OCI-LY7 (cell line): ENCODE data around the gene NUCB1. TPM values are rescaled to one million over a fixed set of nuclear protein-coding genes. Genes with fewer than 3 reads are reported as not detected.

Experiments
- BruUV-seq: library from RNA; stranded (reverse); fragments of 400-500 nt; replicated peaks from 2 replicates; lab custom pipeline; 2021; lab: Mats Ljungman, UMichigan
- CTCF ChIA-PET: fragments of 300-600 bp; sonication (Branson Sonifier 250); formaldehyde crosslinking; loops from one replicate; lab custom pipeline; 2022; ENCODE audit warnings: antibody characterized with exemption; ENCODE audit not compliant: unreplicated experiment; lab: Charles Lee
- POLR2A ChIA-PET: fragments of 300-600 bp; sonication (Branson Sonifier 250); formaldehyde crosslinking; loops from one replicate; lab custom pipeline; 2022; ENCODE audit warnings: antibody characterized with exemption; lab: Charles Lee
- DNase-seq: peaks from one replicate; pipeline ENCODE4 v3.0.0-alpha.2; 2015; ENCODE audit warnings: low spot score
- H2AFZ ChIP-seq: fragments of 200-600 bp; sonication (generic), shearing (Covaris generic); 2 replicates; pipeline ENCODE4 v1.6.1; 2014; ENCODE audit warnings: mild to moderate bottlenecking, antibody characterized with exemption, low read length, moderate library complexity
- H3K27ac ChIP-seq: fragments of 200-600 bp; sonication (generic); 2 replicates; pipeline ENCODE4 v1.5.1; 2014; ENCODE audit warnings: mixed run types, low read depth, mild to moderate bottlenecking, moderate library complexity, low read length, inconsistent platforms; ENCODE audit not compliant: poor library complexity, severe bottlenecking
- H3K36me3 ChIP-seq: fragments of 200-600 bp; sonication (generic); 2 replicates; pipeline ENCODE4 v1.6.1; 2014; ENCODE audit warnings: mild to moderate bottlenecking, antibody characterized with exemption, low read length, moderate library complexity, mixed read lengths; ENCODE audit not compliant: insufficient read depth
- H3K4me1 ChIP-seq: fragments of 200-600 bp; sonication (generic); 2 replicates; pipeline ENCODE4 v1.5.1; 2014; ENCODE audit warnings: mild to moderate bottlenecking, low read length; ENCODE audit not compliant: insufficient read depth, poor library complexity, severe bottlenecking
- H3K4me2 ChIP-seq: fragments of 200-600 bp; sonication (generic); 2 replicates; pipeline ENCODE4 v1.6.1; 2014; ENCODE audit warnings: mild to moderate bottlenecking, low read length
- H3K4me3 ChIP-seq: fragments of 200-600 bp; sonication (generic); 2 replicates; pipeline ENCODE4 v1.5.1; 2014; ENCODE audit warnings: mild to moderate bottlenecking, low read depth, low read length; ENCODE audit not compliant: poor library complexity, severe bottlenecking
- H3K79me2 ChIP-seq: fragments of 200-600 bp; sonication (generic); 2 replicates; pipeline ENCODE4 v1.6.1; 2016; ENCODE audit warnings: low read depth, mild to moderate bottlenecking, low read length, moderate library complexity, mixed read lengths; ENCODE audit not compliant: insufficient read depth
- H3K9me2 ChIP-seq: fragments of 200-600 bp; sonication (generic); 2 replicates; pipeline ENCODE4 v1.6.1; 2016; ENCODE audit warnings: mild to moderate bottlenecking, low read length, mixed read lengths; ENCODE audit not compliant: insufficient read depth
- H3K9me3 ChIP-seq: fragments of 200-600 bp; sonication (generic); 2 replicates; pipeline ENCODE4 v1.6.1; 2014; ENCODE audit warnings: mild to moderate bottlenecking, mixed run types, low read length, mixed read lengths
- H4K20me1 ChIP-seq: fragments of 200-600 bp; sonication (generic); 2 replicates; pipeline ENCODE4 v1.6.1; 2014; ENCODE audit warnings: mild to moderate bottlenecking, antibody characterized with exemption, low read length, moderate library complexity, mixed read lengths; ENCODE audit not compliant: insufficient read depth
- CTCF ChIP-seq: fragments of 200-600 bp; sonication (generic); conservative IDR thresholded peaks from 2 replicates; pipeline ENCODE4 v1.5.1; 2014; ENCODE audit warnings: mild to moderate bottlenecking, antibody characterized with exemption, low read length, moderate library complexity, mixed read lengths
- EZH2phosphoT487 ChIP-seq: fragments of 200-600 bp; sonication (generic); IDR thresholded peaks from 2 replicates; pipeline ENCODE4 v1.6.1; 2018; ENCODE audit warnings: low read depth, borderline replicate concordance, mild to moderate bottlenecking, mixed run types, antibody characterized with exemption, low read length, moderate library complexity, mixed read lengths
- intact Hi-C: fragments of 100-400 bp; cut with micrococcal nuclease; formaldehyde crosslinking; loops from one replicate; pipeline ENCODE4 v1.10.0; 2022; ENCODE audit not compliant: unreplicated experiment
- total RNA-seq, 2 experiments: library from RNA; depleted of rRNA in 1 of 2; stranded (reverse); fragments of >200 nt in 1 of 2; shearing (Covaris generic) in 1 of 2; gene quantifications; 2 replicates each; pipeline ENCODE4 v1.2.3, GENCODE V29; 2014 to 2022

Gene NUCB1
- total RNA-seq, 2 experiments from 2014 or later, result 73.6 to 88.7 TPM

DNA sequence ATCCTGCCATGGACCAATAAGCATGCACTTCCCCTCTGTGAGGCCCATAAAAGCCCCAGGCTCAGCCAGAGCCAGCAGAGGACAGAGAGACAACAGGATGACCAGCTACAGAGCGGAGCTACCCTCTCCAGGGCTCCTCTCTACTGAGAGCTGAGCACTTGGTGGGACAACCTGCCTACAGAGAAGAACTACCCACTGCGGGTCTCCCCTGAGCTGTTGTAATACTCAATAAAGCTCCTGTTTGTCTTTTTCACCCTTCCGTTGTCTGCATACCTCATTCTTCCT, 47.1 kb downstream of the NUCB1 start:
- no peaks in the 10 kb centered on the region for H4K20me1 ChIP-seq
- H3K79me2 ChIP-seq, result no peaks in the 10 kb centered on the region
- no peaks in the 10 kb centered on the region for H3K4me1 ChIP-seq
- CTCF ChIA-PET, result no interaction called here
- no peak overlapping the region for H3K27ac ChIP-seq
- no peak overlapping the region for H3K4me2 ChIP-seq
- no peak overlapping the region for H3K4me3 ChIP-seq
- H3K9me3 ChIP-seq, result peaks cover 13% of the 10 kb centered on the region
- no peak for DNase-seq
- H3K9me2 ChIP-seq, result no peaks in the 10 kb centered on the region
- TF ChIP-seq CTCF (no peak), EZH2phosphoT487 (no peak)
- no TSS peak for BruUV-seq
- H3K36me3 ChIP-seq, result no peaks in the 10 kb centered on the region
- POLR2A ChIA-PET, result no interaction called here
- no peak overlapping the region for H2AFZ ChIP-seq
- intact Hi-C loops, result no loop called here

- Histone ChIP-seq H3K36me3 (no peaks in the 10 kb centered on the region), H4K20me1 (no peaks in the 10 kb centered on the region), H3K79me2 (peaks cover 4% of the 10 kb centered on the region; the same call in 1 of the 2 replicates), H3K9me2 (no peaks in the 10 kb centered on the region), H3K27ac (no peak overlapping the region), H3K4me2 (no peak overlapping the region), H3K4me1 (peaks cover 7% of the 10 kb centered on the region), H3K9me3 (peaks cover 13% of the 10 kb centered on the region), H2AFZ (no peak overlapping the region), H3K4me3 (no peak overlapping the region)
- no peak for TF ChIP-seq EZH2phosphoT487
- no peak for TF ChIP-seq CTCF
- ChIA-PET CTCF (no interaction called here), POLR2A (no interaction called here)
- no peak for DNase-seq
- no TSS peak for BruUV-seq
- intact Hi-C loops, result no loop called here
These were observed 50.0 kb downstream of the NUCB1 start for GRCh38 chr19:48950159-48950558.

GRCh38 chr19:48950830-48951519, 50.9 kb downstream of the NUCB1 start:
- no TSS peak for BruUV-seq
- H3K9me2 ChIP-seq, result no peaks in the 10 kb centered on the region
- DNase-seq, result no peak

More at GRCh38 chr19:48950830-48951519, 50.9 kb downstream of the NUCB1 start:
- TF ChIP-seq EZH2phosphoT487, result no peak
- TF ChIP-seq CTCF, result no peak
- peaks cover 13% of the 10 kb centered on the region for H3K9me3 ChIP-seq
- CTCF ChIA-PET, result no interaction called here
- POLR2A ChIA-PET, result interaction anchor here (0.6 to 0.8 kb wide), 2 partner anchors 13 to 48 kb away, joined by 4 read pairs; no protein-coding TSS in a partner anchor
- H3K4me2 ChIP-seq, result no peak overlapping the region
- intact Hi-C loops, result no loop called here
- peaks cover 15% of the 10 kb centered on the region for H3K4me1 ChIP-seq
- no peaks in the 10 kb centered on the region for H4K20me1 ChIP-seq
- no peak overlapping the region for H3K4me3 ChIP-seq
- H3K79me2 ChIP-seq, result peaks cover 12% of the 10 kb centered on the region; the same call in 1 of the 2 replicates
- H3K36me3 ChIP-seq, result peaks cover 2% of the 10 kb centered on the region; the same call in 1 of the 2 replicates
- no peak overlapping the region for H3K27ac ChIP-seq
- H2AFZ ChIP-seq, result no peak overlapping the region
